Activated naive CD8-positive, alpha-beta T cell (primary cell): ENCODE measurements around the gene RBM17.
A peak's percentile ranks its signal among the peaks of the same experiment; 100 is the strongest.
"Not testable (repeated sequence)": the region's sequence is repeated elsewhere in the genome, so short reads cannot be mapped to it uniquely, and the experiment has no call there.

Source experiments
- H3K27ac Mint-ChIP-seq: one replicate; pipeline ENCODE4 v1.8.0; 2021; ENCODE audit warnings: mixed read lengths
- H3K27me3 Mint-ChIP-seq: one replicate; pipeline ENCODE4 v1.8.0; 2021; ENCODE audit warnings: mixed read lengths
- H3K36me3 Mint-ChIP-seq: one replicate; pipeline ENCODE4 v1.8.0; 2021; ENCODE audit warnings: mixed read lengths
- H3K4me1 Mint-ChIP-seq: one replicate; pipeline ENCODE4 v1.8.0; 2021; ENCODE audit warnings: low read depth, mixed read lengths
- H3K4me3 Mint-ChIP-seq: one replicate; pipeline ENCODE4 v1.8.0; 2021; ENCODE audit warnings: mild to moderate bottlenecking, mixed read lengths
- H3K9me3 Mint-ChIP-seq: one replicate; pipeline ENCODE4 v1.8.0; 2021; ENCODE audit warnings: low read depth, mixed read lengths

RBM17 gene

GRCh38 chr10:6127461-6127860 lies 38.6 kb downstream of the RBM17 start:
- H3K4me3 Mint-ChIP-seq, H3K27ac Mint-ChIP-seq, H3K36me3 Mint-ChIP-seq, H3K9me3 Mint-ChIP-seq, H3K27me3 Mint-ChIP-seq: not testable (repeated sequence)
- peaks cover 23% of the 10 kb centered on the region for H3K4me1 Mint-ChIP-seq

GRCh38 chr10:6128087-6128486 lies 39.3 kb downstream of the RBM17 start:
- peaks cover 23% of the 10 kb centered on the region for H3K4me1 Mint-ChIP-seq
- no peaks in the 10 kb centered on the region for H3K27me3 Mint-ChIP-seq
- no peak overlapping the region for H3K27ac Mint-ChIP-seq
- no peak overlapping the region for H3K4me3 Mint-ChIP-seq
- no peaks in the 10 kb centered on the region for H3K9me3 Mint-ChIP-seq
- no peaks in the 10 kb centered on the region for H3K36me3 Mint-ChIP-seq

GRCh38 chr10:6128591-6129251 lies 39.9 kb downstream of the RBM17 start:
- Mint-ChIP-seq H3K4me3 (no peak overlapping the region), H3K4me1 (peaks cover 23% of the 10 kb centered on the region), H3K36me3 (no peaks in the 10 kb centered on the region), H3K27me3 (no peaks in the 10 kb centered on the region), H3K9me3 (no peaks in the 10 kb centered on the region), H3K27ac (no peak overlapping the region)

- no peaks in the 10 kb centered on the region for H3K9me3 Mint-ChIP-seq
- no peaks in the 10 kb centered on the region for H3K36me3 Mint-ChIP-seq
- peaks cover 28% of the 10 kb centered on the region for H3K4me1 Mint-ChIP-seq
- no peaks in the 10 kb centered on the region for H3K27me3 Mint-ChIP-seq
- no peak overlapping the region for H3K4me3 Mint-ChIP-seq
- H3K27ac Mint-ChIP-seq: no peak overlapping the region
Observed at GRCh38 chr10:6130848-6131470, 42.1 kb downstream of the RBM17 start.

GRCh38 chr10:6133331-6134098 lies 44.7 kb downstream of the RBM17 start:
- Mint-ChIP-seq H3K27ac (no peak overlapping the region), H3K4me1 (peaks cover 41% of the 10 kb centered on the region), H3K27me3 (no peaks in the 10 kb centered on the region), H3K9me3 (no peaks in the 10 kb centered on the region), H3K4me3 (no peak overlapping the region), H3K36me3 (no peaks in the 10 kb centered on the region)

GRCh38 chr10:6134099-6134823 lies 45.4 kb downstream of the RBM17 start:
- H3K27ac Mint-ChIP-seq: peak overlapping the region; percentile 51
- H3K4me1 Mint-ChIP-seq: peaks cover 38% of the 10 kb centered on the region
- H3K4me3 Mint-ChIP-seq: no peak overlapping the region
- H3K9me3 Mint-ChIP-seq: no peaks in the 10 kb centered on the region
- H3K36me3 Mint-ChIP-seq: no peaks in the 10 kb centered on the region
- H3K27me3 Mint-ChIP-seq: no peaks in the 10 kb centered on the region

GRCh38 chr10:6135039-6135438 lies 46.2 kb downstream of the RBM17 start:
- Mint-ChIP-seq H3K27me3 (no peaks in the 10 kb centered on the region), H3K4me1 (peaks cover 30% of the 10 kb centered on the region), H3K27ac (peak overlapping the region; percentile 88), H3K36me3 (no peaks in the 10 kb centered on the region), H3K4me3 (no peak overlapping the region), H3K9me3 (no peaks in the 10 kb centered on the region)

- H3K36me3 Mint-ChIP-seq: no peaks in the 10 kb centered on the region
- peaks cover 31% of the 10 kb centered on the region for H3K4me1 Mint-ChIP-seq
- H3K27ac Mint-ChIP-seq: peak overlapping the region; percentile 88
- no peaks in the 10 kb centered on the region for H3K27me3 Mint-ChIP-seq
- peak overlapping the region; percentile 42 for H3K4me3 Mint-ChIP-seq
- no peaks in the 10 kb centered on the region for H3K9me3 Mint-ChIP-seq
Observed at GRCh38 chr10:6135589-6136168, 46.8 kb downstream of the RBM17 start.

GRCh38 chr10:6136215-6137201 lies 47.7 kb downstream of the RBM17 start:
- H3K4me1 Mint-ChIP-seq: peaks cover 35% of the 10 kb centered on the region
- H3K9me3 Mint-ChIP-seq: no peaks in the 10 kb centered on the region
- H3K27me3 Mint-ChIP-seq: no peaks in the 10 kb centered on the region
- peak overlapping the region; percentile 42 for H3K4me3 Mint-ChIP-seq
- no peaks in the 10 kb centered on the region for H3K36me3 Mint-ChIP-seq
- H3K27ac Mint-ChIP-seq: peak overlapping the region; percentile 88

- no peak overlapping the region for H3K27ac Mint-ChIP-seq
- no peaks in the 10 kb centered on the region for H3K9me3 Mint-ChIP-seq
- peaks cover 45% of the 10 kb centered on the region for H3K4me1 Mint-ChIP-seq
- H3K36me3 Mint-ChIP-seq: no peaks in the 10 kb centered on the region
- no peaks in the 10 kb centered on the region for H3K27me3 Mint-ChIP-seq
- H3K4me3 Mint-ChIP-seq: no peak overlapping the region
Observed at GRCh38 chr10:6138456-6138855, 49.6 kb downstream of the RBM17 start.

GRCh38 chr10:6139470-6139869 lies 50.6 kb downstream of the RBM17 start:
- H3K9me3 Mint-ChIP-seq: no peaks in the 10 kb centered on the region
- no peak overlapping the region for H3K4me3 Mint-ChIP-seq
- H3K27ac Mint-ChIP-seq: no peak overlapping the region
- H3K4me1 Mint-ChIP-seq: peaks cover 47% of the 10 kb centered on the region
- no peaks in the 10 kb centered on the region for H3K36me3 Mint-ChIP-seq
- H3K27me3 Mint-ChIP-seq: no peaks in the 10 kb centered on the region

GRCh38 chr10:6140141-6140841 lies 51.5 kb downstream of the RBM17 start:
- no peaks in the 10 kb centered on the region for H3K27me3 Mint-ChIP-seq
- H3K36me3 Mint-ChIP-seq: no peaks in the 10 kb centered on the region
- H3K4me1 Mint-ChIP-seq: peaks cover 47% of the 10 kb centered on the region
- H3K27ac Mint-ChIP-seq: no peak overlapping the region
- no peak overlapping the region for H3K4me3 Mint-ChIP-seq
- no peaks in the 10 kb centered on the region for H3K9me3 Mint-ChIP-seq

GRCh38 chr10:6140965-6141295 lies 52.1 kb downstream of the RBM17 start:
- Mint-ChIP-seq H3K27me3 (no peaks in the 10 kb centered on the region), H3K4me1 (peaks cover 45% of the 10 kb centered on the region), H3K36me3 (no peaks in the 10 kb centered on the region), H3K27ac (peak overlapping the region; percentile 90), H3K4me3 (peak overlapping the region; percentile 73), H3K9me3 (no peaks in the 10 kb centered on the region)
